HG03139 (cell line): Measurements from ENCODE around the gene SPX.

Experiments used
- ATAC-seq: cut with Tn5 transposase; IDR thresholded peaks from one replicate; pipeline ENCODE4 v1.9.1; 2021; ENCODE audit not compliant: unreplicated experiment

The SPX gene

GRCh38 chr12:21577516-21577915, 51.4 kb downstream of the SPX start:
- ATAC-seq = no peak

- no peak for ATAC-seq
These were observed 54.8 kb downstream of the SPX start for GRCh38 chr12:21580748-21581516.
